Stimulated activated CD8-positive, alpha-beta memory T cell treated with anti-CD3 and anti-CD28 coated beads, Interleukin-4, amount 100 ng/mL, for 1 hour (primary cell): ENCODE data around the gene BAK1.

Source experiments
- DNase-seq, 2 donors: peaks; one replicate each; pipeline ENCODE4 v3.0.0-alpha.2; 2020; ENCODE audit warnings: low read depth in 2 of 2, low spot score in 1 of 2

The BAK1 gene

GRCh38 chr6:33587529-33587928 is 7.5 kb upstream of the BAK1 start:
- DNase-seq, result no peak

- no peak for DNase-seq
Observed at GRCh38 chr6:33586108-33586640, 6.1 kb upstream of the BAK1 start.

GRCh38 chr6:33585403-33586107 is 5.5 kb upstream of the BAK1 start:
- DNase-seq, result peak; percentile 77 to 81

GRCh38 chr6:33584700-33585402 is 4.8 kb upstream of the BAK1 start:
- no peak for DNase-seq

GRCh38 chr6:33583591-33584155 is 3.6 kb upstream of the BAK1 start:
- DNase-seq, result no peak

GRCh38 chr6:33581186-33581585 is 1.1 kb upstream of the BAK1 start:
- no peak for DNase-seq

GRCh38 chr6:33578588-33579011 is 1.5 kb downstream of the BAK1 start:
- no peak for DNase-seq

GRCh38 chr6:33578164-33578563 is 1.9 kb downstream of the BAK1 start:
- no peak for DNase-seq

GRCh38 chr6:33577718-33578117 is 2.4 kb downstream of the BAK1 start:
- DNase-seq, result no peak

GRCh38 chr6:33577106-33577535 is 3.0 kb downstream of the BAK1 start:
- DNase-seq, result no peak

GRCh38 chr6:33576668-33577067 is 3.4 kb downstream of the BAK1 start:
- no peak for DNase-seq

GRCh38 chr6:33575211-33575610 is 4.9 kb downstream of the BAK1 start:
- no peak for DNase-seq

GRCh38 chr6:33571637-33572316 is 8.3 kb downstream of the BAK1 start:
- no peak for DNase-seq

- DNase-seq, result peak; percentile 72 to 85
Observed at GRCh38 chr6:33570806-33571636, 9.1 kb downstream of the BAK1 start.

GRCh38 chr6:33568826-33569570 is 11.1 kb downstream of the BAK1 start:
- no peak for DNase-seq

GRCh38 chr6:33567836-33568235 is 12.2 kb downstream of the BAK1 start:
- DNase-seq, result no peak

- DNase-seq, result no peak
Observed at GRCh38 chr6:33566182-33567084, 13.6 kb downstream of the BAK1 start.

- no peak for DNase-seq
Observed at GRCh38 chr6:33558801-33559200, 21.3 kb downstream of the BAK1 start.

GRCh38 chr6:33557376-33557775 is 22.7 kb downstream of the BAK1 start:
- DNase-seq, result no peak
